ENCODE results near the gene GNG4. TPM values are rescaled to one million over a fixed set of nuclear protein-coding genes. Genes with fewer than 3 reads are reported as not detected.

The GNG4 gene
- total and polyA plus RNA-seq, 7 donors = 0.04 to 0.41 (median 0.05) TPM; not detected in 4

DNA sequence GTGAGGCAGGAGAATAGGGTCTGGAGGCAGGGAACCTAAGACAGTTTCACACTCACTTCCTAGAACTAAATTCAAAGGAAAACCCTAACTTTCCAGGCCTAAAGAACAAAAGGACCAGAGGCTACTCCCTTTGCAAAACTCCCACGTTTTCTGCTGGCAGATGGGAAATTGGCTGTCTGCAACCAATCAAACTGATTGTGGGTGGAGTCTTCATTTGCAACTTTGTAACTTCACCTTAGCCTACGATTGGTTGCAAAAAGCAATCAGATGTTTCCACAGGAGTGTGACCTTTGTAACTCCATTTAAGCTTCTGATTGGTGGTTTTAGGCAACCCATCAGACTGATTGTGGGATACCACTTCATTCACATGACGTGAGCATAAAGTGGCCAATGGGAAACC lies 19.7 kb upstream of the GNG4 start:
- H3K4me3 ChIP-seq = no peak overlapping the region
- peaks cover 0 to 47% of the 10 kb centered on the region in 2 donors for H3K36me3 ChIP-seq (ENCODE audit: insufficient read depth in 1 of 2, low read depth in 1 of 2)
- TF ChIP-seq, protein P1, sequence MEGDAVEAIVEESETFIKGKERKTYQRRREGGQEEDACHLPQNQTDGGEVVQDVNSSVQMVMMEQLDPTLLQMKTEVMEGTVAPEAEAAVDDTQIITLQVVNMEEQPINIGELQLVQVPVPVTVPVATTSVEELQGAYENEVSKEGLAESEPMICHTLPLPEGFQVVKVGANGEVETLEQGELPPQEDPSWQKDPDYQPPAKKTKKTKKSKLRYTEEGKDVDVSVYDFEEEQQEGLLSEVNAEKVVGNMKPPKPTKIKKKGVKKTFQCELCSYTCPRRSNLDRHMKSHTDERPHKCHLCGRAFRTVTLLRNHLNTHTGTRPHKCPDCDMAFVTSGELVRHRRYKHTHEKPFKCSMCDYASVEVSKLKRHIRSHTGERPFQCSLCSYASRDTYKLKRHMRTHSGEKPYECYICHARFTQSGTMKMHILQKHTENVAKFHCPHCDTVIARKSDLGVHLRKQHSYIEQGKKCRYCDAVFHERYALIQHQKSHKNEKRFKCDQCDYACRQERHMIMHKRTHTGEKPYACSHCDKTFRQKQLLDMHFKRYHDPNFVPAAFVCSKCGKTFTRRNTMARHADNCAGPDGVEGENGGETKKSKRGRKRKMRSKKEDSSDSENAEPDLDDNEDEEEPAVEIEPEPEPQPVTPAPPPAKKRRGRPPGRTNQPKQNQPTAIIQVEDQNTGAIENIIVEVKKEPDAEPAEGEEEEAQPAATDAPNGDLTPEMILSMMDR (IDR thresholded peaks at IDR 0.05) = no peak
- H3K27ac ChIP-seq = no peak overlapping the region
- 87 to 90% (median 90%) methylated on average over 3 of the region's 3 CpGs for WGBS, 3 donors
- H3K4me1 ChIP-seq = no peaks in the 10 kb centered on the region
- no peaks in the 10 kb centered on the region for H3K27me3 ChIP-seq (ENCODE audit: insufficient read depth in 3 of 3, low read length in 2 of 3)
- H3K9me3 ChIP-seq = peaks cover 19% of the 10 kb centered on the region
- no peak for DNase-seq
- intact Hi-C loops (cut with DNase I) = no loop called here
- ATAC-seq = no peak

GRCh38 chr1:235663628-235664027 lies 14.0 kb upstream of the GNG4 start:
- intact Hi-C loops (cut with DNase I) = no loop called here
- 89 to 90% (median 89%) methylated on average over 4 of the region's 4 CpGs for WGBS, 3 donors
- no peak for ATAC-seq
- H3K36me3 ChIP-seq (ENCODE audit: insufficient read depth in 1 of 2, low read depth in 1 of 2) = peaks cover 0 to 41% of the 10 kb centered on the region in 2 donors
- TF ChIP-seq, protein P1 (IDR thresholded peaks at IDR 0.05) = no peak
- H3K27ac ChIP-seq = no peak overlapping the region
- no peaks in the 10 kb centered on the region for H3K27me3 ChIP-seq (ENCODE audit: insufficient read depth in 3 of 3, low read length in 2 of 3)
- H3K4me3 ChIP-seq = no peak overlapping the region
- H3K4me1 ChIP-seq = no peaks in the 10 kb centered on the region
- no peak for DNase-seq
- H3K9me3 ChIP-seq = no peaks in the 10 kb centered on the region

DNA sequence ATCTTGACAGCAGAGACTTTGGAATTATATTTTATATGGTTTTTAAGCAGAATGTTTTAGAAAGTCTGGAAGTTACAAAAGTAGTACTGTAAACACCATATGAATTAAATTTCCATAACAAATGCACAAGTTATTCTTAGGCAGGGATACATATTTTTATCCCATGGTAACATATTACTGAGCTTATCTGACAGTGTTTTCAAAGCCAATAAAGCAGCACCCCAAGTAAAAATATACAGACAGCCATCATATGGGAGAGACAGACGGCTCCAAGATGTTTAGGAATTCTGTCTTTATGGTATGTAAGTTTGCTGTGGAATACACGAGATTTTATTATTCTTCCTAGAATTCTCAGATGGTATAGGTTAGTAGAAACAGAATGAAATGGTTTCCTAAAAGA lies 12.0 kb upstream of the GNG4 start:
- 42 to 70% (median 67%) methylated on average over 2 of the region's 2 CpGs for WGBS, 3 donors

GRCh38 chr1:235659186-235659771 lies 9.7 kb upstream of the GNG4 start:
- no peak overlapping the region for H3K4me3 ChIP-seq
- H3K27ac ChIP-seq = no peak overlapping the region
- H3K36me3 ChIP-seq (ENCODE audit: insufficient read depth in 1 of 2, low read depth in 1 of 2) = peaks cover 0 to 36% of the 10 kb centered on the region in 2 donors
- TF ChIP-seq, protein P1 (IDR thresholded peaks at IDR 0.05) = no peak
- no peaks in the 10 kb centered on the region for H3K4me1 ChIP-seq
- 86 to 92% (median 88%) methylated on average over 14 of the region's 14 CpGs for WGBS, 3 donors
- H3K27me3 ChIP-seq (ENCODE audit: insufficient read depth in 3 of 3, low read length in 2 of 3) = peaks cover 0 to 13% (median 1%) of the 10 kb centered on the region in 3 donors
- ATAC-seq (no peak), DNase-seq (no peak)
- no peaks in the 10 kb centered on the region for H3K9me3 ChIP-seq
- intact Hi-C loops (cut with DNase I) = no loop called here

More for the DNA sequence above, 12.0 kb upstream of the GNG4 start:
- DNase-seq (no peak), ATAC-seq (no peak)
- TF ChIP-seq, protein P1 (IDR thresholded peaks at IDR 0.05) = no peak
- peaks cover 0 to 41% of the 10 kb centered on the region in 2 donors for H3K36me3 ChIP-seq (ENCODE audit: insufficient read depth in 1 of 2, low read depth in 1 of 2)
- H3K4me1 ChIP-seq = no peaks in the 10 kb centered on the region
- H3K27me3 ChIP-seq (ENCODE audit: insufficient read depth in 3 of 3, low read length in 2 of 3) = no peaks in the 10 kb centered on the region
- no peak overlapping the region for H3K27ac ChIP-seq
- H3K4me3 ChIP-seq = no peak overlapping the region
- H3K9me3 ChIP-seq = no peaks in the 10 kb centered on the region
- intact Hi-C loops (cut with DNase I) = no loop called here

All from psoas muscle (tissue), 8 donors.